ENCODE data around the gene FRS3.
A peak's percentile ranks its signal among the peaks of the same experiment; 100 is the strongest.

GRCh38 chr6:41786451-41787218 is 6.9 kb upstream of the FRS3 start:
- TF ChIP-seq, protein P1, sequence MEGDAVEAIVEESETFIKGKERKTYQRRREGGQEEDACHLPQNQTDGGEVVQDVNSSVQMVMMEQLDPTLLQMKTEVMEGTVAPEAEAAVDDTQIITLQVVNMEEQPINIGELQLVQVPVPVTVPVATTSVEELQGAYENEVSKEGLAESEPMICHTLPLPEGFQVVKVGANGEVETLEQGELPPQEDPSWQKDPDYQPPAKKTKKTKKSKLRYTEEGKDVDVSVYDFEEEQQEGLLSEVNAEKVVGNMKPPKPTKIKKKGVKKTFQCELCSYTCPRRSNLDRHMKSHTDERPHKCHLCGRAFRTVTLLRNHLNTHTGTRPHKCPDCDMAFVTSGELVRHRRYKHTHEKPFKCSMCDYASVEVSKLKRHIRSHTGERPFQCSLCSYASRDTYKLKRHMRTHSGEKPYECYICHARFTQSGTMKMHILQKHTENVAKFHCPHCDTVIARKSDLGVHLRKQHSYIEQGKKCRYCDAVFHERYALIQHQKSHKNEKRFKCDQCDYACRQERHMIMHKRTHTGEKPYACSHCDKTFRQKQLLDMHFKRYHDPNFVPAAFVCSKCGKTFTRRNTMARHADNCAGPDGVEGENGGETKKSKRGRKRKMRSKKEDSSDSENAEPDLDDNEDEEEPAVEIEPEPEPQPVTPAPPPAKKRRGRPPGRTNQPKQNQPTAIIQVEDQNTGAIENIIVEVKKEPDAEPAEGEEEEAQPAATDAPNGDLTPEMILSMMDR (IDR thresholded peaks at IDR 0.05) = peak; percentile 79 to 89 (median 88)
- TF ChIP-seq EP300 (IDR thresholded peaks at IDR 0.05) = no peak
